Putamen (tissue), 1 donor: ENCODE measurements around the gene MEGF10.

Experiments used
- DNase-seq: peaks from one replicate; pipeline ENCODE4 v3.0.0-alpha.2; 2016; ENCODE audit warnings: low spot score

MEGF10 gene

DNA sequence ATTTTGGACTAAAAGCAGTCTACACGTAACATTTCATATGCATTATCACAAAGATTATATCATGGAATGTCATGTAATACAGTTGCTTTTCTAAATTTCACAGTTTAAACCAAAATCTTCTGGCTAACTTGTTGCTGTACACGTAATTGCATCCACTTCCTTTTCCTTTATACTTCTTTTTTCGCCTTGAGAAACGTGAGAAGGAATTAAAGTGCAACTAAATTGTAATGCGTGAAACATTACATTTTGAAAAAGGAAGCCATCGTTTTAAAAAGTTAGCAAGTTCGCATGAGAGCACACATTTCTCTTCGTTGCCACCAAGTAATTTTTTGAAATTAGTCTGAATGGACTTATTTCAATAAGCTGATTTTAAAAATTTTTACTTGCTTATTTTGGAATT is 80.0 kb downstream of the MEGF10 start:
- no peak for DNase-seq

DNA sequence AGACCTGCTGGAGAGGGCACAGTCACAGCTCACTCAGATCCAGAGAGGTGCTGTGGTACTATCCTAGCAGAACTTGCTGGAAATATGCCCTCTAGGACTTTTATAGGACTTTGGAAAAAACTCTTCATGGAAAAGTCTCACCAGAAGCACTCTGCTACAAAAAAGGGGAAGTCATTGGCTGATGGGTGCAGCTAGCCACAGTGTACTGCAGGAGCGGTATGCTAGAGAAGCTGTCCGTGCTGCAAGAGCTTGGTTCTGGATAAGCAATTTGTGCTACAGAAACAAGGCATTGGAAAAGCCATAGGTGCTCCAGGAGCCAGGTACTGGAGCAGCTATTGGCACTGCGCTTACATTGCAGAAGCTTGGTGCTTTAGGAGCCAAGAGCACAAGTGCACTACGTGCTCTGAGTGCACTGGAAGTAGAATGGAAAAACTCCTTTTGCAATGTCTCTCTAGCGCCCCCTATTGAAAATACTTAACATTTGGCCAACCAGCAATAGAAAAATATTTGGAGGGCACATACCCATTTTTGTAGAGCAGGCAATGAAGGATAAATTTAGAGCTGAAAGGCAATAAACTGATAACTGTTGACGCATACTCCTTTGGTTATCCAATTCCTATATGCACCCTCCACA is 83.4 kb downstream of the MEGF10 start:
- DNase-seq = no peak

DNA sequence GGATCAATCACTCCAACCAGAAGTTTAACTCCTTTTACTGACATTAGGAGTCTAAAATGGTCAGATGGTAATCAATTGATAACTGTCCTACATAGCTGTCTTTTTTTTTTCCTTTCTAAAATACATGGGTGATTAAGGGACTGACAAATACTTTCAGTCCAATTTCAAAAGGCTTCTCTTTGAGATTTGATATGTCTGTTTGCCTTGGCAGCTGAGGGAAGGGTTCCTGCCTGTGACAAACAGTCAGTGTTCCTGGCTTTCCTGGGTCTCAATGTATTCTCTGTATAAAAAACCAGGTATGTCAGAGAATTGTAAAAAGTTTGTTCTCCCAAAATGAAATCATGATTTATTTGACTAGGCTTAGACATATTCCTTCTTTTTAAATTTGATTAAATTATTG is 84.5 kb downstream of the MEGF10 start:
- DNase-seq = no peak

DNA sequence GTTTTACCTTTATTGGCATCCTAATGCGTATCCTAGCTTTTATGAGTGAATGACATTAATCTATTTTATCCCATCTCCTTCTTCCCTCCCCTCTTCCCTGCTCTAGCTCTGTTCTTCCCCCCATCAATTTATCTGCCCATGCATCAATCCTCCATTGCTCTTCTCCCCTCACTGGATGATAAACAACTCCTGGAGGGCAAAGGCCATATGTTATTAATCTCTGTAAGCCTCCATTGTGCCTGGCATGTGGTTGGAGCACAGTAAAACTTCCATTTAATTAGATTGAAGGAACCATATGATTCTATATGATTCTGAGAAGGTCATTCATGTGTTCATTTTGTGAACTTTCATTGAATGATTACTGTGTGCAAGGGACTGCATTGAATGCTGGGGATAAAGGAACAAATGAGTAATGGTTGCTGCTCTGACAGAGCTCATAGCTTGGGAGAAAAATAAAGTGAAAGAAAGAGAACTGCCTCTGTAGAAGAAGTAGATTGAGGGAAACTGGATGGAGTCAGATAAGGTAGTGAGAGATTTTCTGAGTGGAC is 85.0 kb downstream of the MEGF10 start:
- no peak for DNase-seq

DNA sequence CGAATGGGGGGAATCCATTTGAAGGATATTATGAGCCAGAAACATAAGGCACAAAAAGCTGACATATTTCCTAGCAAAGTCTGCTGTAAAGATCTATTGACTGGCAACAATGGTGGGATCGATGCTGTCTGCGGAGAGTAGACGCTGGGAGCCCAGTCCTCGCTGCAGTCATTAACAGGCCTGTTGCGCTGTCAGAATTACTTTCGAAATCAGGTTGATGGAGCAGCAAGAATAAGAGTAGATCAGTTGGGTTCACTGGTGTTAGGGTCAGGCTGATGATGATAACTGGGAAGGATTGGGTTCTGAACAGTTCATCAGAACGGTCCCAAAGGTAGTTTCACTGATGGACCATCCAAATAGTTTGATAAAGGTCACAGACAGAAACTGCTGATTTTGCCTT is 87.1 kb downstream of the MEGF10 start:
- no peak for DNase-seq

DNA sequence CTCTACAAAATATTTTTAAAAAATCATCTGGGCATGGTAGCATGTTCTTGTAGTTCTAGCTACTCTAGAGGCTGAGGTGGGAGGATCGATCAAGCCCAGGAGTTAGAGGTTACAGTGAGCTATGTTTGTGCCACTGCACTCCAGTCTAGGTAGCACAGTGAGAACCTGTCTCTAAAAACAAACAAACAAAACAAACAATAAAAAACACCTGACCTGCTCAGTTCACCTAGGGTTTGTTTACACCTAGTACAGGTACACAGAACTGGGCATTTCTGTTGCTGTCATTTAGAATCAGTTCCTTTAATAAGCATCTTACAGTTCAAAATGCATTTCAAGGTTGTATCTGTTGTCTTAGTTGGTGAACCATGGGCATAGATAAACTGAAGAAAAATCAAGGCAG is 95.3 kb downstream of the MEGF10 start:
- DNase-seq = no peak

DNA sequence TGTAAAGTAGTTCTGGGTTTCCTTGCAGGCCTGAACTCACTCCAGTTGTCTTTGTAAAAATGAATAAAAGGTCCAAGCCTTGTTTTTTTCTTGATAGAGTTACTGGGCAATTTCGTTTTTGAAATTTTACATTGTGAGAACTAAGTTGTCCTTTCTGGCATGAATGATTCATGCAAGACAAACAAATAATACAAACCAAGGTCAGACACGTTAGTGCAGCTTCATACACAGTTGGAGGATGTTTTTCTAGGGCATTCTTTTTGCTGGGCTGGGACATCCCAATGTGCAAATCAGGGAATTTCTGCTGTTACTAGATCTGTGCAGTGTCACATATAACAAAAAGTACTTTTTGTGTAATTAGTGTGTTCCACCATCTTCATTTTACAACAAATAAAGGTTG is 96.0 kb downstream of the MEGF10 start:
- no peak for DNase-seq

DNA sequence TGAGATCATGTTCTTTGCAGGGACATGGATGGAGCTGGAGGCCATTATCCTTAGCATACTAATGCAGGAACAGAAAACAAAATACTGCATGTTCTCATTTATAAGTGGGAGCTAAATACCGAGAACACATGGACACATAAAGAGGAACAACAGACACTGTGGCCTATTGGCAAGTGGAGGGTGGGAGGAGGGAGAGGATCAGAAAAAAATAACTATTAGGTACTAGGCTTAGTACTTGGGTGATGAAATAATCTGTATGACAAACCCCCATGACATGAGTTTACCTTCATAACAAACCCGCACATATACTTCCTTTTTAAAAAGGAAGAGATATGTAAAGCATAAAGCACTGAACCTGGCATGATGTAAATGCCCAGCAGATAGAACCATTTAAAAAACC is 99.0 kb downstream of the MEGF10 start:
- no peak for DNase-seq

DNA sequence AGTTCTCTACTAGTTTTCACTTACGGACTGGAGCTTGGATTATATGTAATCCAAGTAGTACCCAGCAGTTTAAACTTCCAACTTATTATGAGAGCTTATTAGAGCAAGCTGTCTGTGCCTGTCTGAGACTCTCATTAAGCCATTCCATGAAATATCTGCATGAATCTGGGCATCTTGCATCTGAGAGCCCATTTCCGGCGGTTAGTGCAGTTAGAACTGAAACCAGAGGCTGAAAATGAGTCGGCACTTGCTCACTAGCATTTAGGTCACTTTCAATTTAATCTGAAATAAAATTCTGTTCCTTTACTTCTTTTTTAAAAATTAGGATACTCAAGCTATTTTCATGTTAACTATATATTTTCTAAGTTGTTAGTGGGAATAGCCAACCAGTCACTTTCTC is 102.2 kb downstream of the MEGF10 start:
- DNase-seq = no peak

DNA sequence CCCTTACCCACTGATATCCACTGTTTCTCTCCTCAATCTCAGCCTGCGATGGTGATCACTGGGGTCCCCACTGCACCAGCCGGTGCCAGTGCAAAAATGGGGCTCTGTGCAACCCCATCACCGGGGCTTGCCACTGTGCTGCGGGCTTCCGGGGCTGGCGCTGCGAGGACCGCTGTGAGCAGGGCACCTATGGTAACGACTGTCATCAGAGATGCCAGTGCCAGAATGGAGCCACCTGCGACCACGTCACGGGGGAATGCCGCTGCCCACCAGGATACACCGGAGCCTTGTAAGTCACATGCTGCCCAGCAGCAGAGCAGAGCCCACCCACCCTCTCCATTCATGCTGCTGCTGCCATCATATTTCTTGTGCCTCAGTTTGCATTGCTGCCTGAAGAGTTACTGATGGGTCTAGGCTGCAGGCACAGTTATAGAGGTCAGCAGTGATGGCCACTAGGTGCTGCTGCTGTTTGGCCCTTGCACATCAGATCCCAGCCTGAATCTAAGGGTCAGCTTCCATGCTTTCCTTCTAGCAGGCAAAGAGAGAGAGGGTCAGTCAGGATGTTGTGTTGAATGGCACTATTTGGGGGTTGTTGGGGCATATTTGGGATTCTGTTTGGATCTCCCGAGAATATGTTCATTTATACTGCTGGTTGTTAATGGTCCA is 106.0 kb downstream of the MEGF10 start:
- no peak for DNase-seq

DNA sequence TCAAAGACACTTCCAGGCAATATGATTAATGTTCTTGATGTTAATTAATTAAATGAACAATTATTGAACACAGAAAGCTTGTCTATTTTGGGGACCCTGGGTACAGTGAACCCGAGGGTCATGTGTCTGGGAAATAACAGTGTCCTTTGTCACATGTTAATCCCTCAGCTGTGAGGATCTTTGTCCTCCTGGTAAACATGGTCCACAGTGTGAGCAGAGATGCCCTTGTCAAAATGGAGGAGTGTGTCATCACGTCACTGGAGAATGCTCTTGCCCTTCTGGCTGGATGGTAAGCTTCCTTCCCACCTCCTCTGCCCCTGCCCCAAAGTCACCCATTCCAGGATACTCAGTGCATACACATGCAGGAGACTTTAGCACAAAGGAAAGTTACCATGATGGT is 107.9 kb downstream of the MEGF10 start:
- peak; percentile 21 for DNase-seq

DNA sequence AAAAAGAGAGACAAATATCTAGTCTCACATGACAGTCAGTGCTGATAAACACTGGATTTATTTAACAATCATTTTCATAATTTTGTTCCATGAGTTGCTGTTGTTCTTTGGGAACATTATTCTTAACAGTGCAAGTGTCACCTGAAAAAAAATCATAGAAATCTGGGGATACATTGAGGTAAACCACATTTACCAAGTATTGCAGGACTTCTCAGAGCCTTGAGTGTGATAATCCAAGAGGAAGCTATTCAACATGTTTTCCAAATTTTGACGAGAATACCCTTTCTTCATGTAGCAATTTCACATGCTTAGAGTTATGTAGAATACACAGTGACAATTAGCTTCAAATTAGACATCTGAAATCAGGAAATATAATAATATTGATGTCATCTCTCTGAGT is 108.5 kb downstream of the MEGF10 start:
- no peak for DNase-seq

DNA sequence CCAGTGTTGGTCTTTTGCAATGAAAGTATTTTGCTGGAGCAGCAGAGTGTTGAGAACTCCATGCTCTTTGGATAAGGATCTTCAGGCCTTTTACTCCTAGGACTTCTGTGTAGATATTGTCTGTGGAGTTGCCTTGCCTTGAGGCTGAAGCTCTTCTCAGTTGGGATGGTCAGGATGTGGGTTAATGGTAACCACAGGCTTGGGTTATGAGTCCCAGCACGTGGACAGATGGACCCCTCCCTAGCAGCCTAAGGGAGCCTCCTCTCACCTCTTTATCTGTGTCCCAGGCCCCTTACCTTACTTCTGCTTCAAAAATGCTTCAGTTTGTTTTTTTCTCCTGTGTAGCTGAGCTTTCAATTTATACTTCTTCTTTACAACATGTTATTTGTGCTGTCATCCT is 109.9 kb downstream of the MEGF10 start:
- DNase-seq = no peak

DNA sequence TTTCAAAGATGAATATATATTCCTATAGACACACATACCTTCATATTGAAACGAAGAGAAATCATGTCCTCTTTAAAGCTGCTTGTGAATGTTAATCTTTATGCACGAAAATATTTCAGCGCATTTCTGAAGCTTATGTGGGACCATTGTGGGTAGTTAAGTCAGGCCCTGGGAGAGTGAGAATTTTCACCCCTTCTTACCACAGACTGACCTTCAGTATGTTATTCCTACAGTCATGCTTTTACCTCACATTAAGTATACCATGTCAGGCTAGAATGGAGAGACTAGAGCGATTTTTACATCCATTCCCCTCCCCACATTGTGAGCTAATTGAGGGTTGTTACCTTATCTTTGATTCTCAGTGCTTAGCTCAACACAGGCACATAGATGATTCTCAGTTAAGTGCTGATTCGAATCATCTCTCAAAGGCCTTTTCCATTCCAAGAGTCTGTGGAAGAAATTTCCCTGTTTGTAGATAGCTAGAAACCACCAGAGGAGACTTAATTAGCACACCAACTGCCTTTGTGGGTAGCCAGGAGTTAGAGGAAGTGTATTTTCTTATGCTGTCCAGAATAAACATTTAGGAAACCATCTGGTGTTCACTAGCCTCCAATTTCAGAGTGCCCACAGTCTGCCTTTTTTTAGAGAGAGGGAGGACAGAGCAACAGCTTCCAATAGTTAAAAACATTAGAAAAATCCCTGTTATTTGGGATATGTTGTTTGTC is 110.5 kb downstream of the MEGF10 start:
- DNase-seq = no peak

DNA sequence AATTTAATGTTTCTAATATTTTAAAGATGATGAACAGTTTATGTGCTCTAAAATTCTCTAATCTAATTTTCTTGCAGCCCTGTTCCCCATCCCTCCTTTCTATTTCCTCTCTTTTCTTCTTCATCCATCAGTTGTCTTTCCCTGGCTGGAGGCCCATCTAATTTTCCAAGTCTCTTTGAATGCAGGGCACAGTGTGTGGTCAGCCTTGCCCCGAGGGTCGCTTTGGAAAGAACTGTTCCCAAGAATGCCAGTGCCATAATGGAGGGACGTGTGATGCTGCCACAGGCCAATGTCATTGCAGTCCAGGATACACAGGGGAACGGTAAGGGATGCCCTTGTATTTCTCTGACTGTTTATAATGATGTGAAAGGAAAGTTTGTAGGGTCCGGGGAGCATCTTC is 111.8 kb downstream of the MEGF10 start:
- no peak for DNase-seq

DNA sequence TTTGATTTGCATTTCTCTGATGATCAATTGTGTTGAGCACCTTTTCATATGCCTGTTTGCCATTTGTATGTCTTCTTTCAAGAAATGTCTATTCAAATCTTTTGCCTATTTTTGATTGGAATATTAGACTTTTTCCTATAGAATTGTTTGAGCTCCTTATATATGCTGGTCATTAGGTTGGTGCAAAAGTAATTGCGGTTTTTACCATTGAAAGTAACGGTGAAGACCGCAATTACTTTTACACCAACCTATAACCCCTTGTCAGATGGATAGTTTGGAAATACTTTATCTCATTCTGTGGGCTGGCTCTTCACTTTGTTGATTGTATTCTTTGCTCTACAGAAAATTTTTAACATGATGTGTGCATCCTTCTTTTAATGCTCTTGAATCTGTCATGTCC is 113.6 kb downstream of the MEGF10 start:
- DNase-seq = no peak

DNA sequence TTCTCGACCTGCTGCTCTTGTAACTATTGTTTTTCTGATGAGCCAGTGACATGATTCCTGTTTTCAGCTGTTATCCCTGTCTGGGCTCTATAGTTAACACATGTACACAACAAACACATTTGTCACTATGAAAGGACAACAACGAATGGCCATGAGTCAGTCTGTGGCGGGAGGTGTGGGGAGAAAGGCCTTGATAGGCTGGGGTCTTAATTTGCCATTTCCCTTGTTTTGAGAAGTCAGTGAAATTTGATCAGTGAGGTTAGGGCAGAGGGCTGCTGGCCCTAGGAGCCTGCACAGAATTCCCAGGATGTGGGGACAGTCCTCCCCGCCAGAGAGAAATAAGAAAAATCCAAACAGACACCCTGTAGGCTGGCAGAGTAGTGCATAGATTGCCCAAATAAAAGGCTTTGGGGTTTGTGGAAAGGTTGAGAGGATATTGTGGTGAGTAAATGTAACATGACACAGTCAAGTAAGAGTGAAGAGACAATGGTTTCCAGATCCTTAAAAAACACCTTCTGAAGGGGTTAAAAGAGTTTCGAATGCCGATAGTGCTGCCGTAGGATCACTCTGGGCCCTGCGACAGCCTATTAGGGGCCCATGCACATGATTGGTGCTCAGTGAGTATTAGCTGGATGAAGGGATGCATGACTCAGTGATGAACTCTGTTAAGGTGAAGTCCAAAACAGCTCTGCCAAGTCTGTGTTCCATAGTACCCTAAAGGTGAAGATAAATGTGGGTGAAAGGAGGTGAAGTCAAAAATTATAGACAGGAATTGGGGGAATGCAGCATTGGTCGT is 115.9 kb downstream of the MEGF10 start:
- no peak for DNase-seq

DNA sequence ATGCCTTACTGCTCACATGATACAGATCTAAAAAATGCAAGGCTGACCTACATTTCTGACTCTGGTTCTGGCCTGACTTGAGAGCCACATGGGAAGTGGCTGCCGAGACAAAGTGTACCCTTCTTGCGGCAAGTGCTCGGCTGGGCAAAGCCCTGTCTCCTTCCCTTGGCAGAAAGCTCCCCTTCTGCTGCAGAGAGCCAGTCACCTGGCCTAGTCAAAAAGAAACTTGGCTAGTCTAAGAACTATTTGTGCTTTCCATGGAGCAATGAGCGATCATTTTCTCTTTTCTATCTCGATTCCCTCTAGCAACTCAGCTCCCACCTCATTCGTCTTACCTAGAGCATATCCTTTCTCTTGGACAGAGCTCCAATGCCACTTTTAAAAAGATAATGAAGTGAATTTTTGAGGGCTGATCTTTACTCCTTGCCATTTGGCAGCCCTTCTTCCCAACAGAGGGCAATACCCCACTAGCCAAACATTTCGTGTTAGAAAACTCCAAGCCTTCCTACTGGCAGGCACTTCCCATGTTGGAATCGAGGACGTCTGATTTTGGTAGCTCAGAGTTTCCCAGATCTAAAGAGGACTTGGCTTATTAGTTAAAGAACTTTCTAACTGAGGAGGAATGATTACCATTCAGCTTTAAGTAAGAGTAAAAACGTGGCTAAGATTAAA is 118.8 kb downstream of the MEGF10 start:
- peak; percentile 70 for DNase-seq

DNA sequence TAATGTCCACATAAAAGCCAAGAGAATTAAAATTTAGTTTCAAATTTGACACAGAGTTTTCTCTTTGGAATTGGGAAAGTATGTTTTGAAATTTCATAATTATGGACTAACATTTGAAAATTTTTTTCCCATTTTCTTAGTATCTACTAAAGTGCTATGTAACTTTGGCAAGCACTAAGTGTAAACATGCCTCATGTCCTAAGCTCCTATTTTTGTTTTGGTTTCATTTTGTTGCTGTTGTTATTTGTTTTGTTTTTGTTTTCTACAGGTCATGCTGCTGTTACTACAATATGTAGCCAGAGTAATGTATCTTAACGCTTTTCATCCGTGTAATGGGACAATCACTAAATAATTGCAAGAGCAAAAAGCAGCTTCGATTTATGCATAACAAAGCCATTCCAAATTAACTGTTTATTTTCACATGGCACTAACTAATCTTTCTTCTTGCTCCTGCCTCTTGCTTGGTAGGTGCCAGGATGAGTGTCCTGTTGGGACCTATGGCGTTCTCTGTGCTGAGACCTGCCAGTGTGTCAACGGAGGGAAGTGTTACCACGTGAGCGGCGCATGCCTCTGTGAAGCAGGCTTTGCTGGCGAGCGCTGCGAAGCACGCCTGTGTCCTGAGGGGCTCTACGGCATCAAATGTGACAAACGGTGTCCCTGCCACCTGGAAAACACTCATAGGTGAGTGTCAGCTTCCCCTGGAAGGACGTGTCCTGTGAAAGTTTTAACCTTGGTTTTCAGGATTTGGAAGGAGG is 119.5 kb downstream of the MEGF10 start:
- no peak for DNase-seq

DNA sequence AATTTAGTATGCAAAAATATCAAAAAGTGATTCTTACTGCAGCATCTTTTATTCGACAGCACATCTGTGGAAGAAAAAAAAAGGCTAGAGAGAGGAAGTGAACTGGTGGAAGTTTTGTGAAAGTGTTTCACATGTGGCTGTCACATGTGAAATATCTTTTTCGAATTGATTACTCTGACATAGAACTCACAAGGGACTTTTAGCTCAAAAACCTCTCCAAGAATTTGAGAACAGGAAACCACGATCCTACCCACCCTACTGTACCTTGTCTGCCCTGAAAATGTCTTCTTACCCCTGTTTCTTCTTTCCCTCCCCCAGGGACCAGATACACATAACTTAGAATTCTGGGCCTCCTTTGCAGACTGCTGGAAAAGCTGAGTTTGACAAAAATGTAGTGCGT is 120.4 kb downstream of the MEGF10 start:
- no peak for DNase-seq

DNA sequence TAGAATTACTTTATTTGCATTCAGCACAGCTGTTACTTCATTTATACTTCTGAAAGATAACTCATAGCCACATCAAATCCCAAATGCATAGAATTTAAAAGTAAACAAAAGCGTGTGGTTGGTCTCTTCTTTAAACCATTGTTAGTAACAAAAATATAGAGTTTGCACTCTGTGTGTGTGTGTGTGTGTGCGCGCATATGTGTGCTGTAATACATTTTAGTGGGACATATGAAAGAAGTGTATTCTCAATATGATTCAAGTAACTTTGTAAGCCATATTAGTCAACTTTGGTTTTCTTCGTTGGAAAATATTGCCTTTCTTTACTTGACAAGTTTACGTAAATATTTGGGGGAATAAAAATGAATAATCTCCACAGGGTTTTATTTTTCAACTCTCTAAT is 120.8 kb downstream of the MEGF10 start:
- no peak for DNase-seq
